DMS53 treated with DMSO at 0.1 percent for 48 hours (cell line): ENCODE data around the gene ADAMTS5.

Experiments used
- DNase-seq: peaks from one replicate; lab custom pipeline; 2025; ENCODE audit not compliant: unreplicated experiment; lab: John Stamatoyannopoulos, UW

ADAMTS5 gene

DNA sequence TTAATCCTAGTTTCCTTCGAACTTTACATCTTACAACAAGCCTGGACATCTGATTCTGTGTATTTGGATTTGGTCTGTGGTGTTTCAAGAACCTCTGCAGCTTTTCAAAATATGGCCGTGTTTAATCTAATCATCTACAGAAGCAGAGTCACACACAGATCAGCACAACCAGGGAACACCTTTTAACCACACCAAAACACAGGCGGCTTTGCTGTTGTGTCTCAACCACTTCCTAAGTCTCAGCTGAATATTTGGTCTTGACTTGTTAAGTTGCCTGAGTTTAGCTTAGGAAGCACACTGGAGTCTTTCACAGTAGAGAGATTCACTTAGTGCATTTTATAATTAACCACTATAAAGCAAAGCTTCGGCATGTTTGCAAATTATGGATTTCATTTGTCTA lies 17.1 kb downstream of the ADAMTS5 start:
- no peak for DNase-seq

DNA sequence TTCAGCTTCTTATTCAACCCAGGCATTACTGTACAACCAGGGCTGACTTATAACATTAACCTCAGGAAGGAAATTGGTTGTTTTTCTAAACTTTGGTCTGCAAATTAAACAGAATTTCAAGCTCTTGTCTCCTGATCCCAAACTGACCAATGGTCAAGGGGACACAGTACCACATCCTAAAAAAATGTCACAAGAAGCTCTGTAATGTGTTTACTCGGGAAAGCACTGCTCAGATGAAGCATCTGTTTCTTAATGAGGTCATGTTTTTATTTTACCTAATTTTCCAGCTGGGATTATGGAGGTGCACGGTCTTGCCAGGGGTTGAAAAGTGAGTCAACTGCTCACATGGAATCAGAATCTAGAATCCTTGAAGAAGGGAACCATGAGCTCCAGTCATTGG lies 18.7 kb downstream of the ADAMTS5 start:
- no peak for DNase-seq

DNA sequence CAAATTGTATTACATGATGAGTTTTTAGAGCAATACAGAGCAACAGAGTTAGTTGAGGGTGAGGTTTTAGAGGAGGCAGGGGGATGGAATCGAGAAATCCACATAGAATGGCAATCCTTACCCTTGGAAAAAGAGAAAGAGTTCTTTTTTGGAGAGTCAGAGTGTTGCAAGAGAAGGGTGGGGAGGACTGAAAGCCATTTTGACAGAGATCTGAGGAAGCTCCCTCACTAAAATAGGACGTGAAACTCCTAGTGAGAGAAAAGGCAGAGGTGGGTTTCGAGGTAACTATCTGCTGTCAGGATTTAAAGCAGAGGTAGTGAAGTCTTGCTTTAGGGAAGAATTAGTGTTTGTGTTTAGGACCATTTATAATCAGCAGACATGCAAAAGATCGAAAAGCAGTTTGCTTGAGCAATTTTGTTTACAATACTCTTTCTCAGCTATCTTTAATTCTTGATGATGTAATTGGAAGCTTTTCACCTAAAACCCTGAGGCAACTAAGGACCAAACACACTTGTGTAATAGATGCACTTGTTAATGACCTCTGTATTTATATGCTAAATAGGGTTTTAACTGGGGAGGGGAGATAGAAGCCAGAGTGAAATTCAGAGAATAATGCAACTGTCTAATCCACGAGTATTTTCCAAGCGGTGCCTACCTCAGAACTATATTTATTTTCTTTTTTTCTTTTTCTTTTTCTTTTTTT lies 20.0 kb downstream of the ADAMTS5 start:
- no peak for DNase-seq

DNA sequence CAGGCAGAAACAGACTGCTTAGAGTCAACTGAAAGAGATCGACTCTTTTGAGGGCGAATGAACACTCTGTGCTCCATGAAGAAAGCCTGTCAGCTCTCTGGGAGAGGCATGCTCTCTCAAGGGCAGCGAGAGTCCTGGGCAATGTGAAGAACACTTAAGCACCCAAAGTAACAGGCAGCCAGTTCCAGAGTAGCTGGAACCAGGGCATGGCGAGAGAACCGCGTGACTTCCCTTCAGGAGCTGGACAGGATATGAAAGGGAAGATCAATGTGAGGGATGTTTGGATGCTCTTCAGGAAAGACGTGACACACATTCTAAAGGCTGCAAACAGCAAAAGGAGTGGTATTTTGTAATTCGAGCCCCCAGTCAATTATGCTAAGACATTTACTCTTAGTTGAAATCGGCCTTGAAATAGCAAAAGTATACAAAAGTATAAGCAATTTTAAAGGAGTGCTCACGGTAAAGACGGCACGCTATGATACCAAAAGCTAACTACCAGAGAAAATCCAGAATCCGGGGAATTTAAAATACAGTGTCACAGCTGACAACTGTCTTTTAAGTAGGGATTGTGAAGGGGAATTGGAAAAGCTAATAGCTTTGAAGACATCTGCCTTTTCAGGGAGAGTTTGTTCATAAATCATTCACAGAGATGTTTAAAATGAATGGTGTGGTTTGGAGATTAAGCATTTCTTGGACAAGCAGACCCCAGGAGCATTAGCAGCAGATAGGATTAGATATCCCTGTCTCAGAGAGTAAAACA lies 20.8 kb downstream of the ADAMTS5 start:
- no peak for DNase-seq

DNA sequence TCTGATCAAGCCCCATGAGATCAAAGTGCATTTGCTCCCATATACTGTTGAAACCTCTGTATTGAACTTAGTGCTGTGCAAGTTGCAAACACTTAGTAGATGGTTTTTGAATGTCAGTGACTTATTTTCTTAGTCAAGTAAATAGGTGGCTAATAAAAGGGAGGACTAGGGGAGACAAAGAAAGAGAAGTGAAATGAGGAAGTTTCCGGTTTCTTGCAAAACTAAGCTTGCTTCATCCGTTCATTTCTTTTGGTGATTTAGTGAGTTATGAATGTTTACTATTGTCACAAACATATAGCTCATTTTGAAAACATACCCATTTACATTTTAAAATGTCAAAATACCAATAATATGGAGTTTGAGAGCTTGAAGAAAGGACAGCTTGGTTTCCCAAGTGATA lies 23.0 kb downstream of the ADAMTS5 start:
- DNase-seq, result no peak

DNA sequence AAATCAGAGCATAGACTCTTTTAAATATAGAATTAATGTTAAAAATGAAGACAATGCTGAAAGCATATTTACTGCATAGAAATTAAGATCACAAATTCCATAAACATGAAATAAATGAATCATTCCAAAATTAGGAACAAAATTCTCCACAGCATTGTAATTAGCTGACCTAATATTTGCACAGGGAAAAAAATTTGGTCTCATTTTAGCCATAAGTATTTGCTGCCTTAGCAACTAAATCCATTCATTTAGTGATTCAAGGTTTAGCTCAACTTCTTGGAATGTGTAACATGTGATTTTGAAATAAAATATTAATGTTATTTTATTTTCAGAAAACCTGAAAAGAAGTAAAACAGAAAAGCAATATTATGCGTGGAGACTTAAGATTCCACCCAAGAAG lies 25.5 kb downstream of the ADAMTS5 start:
- DNase-seq, result no peak

DNA sequence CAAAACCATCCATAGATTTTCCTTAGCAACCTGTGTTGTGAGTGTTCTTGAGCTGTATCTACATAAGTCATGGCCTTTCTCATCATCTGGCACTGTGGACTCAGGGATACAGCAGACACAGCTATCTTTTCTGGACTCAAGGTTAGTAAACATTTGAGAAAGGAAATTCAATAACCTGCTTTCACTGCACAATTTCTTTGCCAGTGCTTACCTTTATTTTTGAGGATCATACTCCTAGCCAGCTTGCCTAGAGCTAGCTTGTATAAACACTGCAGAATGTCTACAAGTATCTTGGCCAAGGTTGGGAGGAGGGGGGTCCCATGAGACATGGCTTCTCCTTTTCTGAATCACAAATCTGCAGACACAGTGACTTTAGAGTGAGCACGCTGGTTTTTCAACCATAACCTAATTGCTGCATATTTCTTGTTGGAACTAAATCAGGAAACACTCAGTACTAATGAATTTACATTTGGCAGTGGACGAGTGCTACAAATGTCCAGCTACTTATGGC lies 27.2 kb downstream of the ADAMTS5 start:
- peak; percentile 14 for DNase-seq

DNA sequence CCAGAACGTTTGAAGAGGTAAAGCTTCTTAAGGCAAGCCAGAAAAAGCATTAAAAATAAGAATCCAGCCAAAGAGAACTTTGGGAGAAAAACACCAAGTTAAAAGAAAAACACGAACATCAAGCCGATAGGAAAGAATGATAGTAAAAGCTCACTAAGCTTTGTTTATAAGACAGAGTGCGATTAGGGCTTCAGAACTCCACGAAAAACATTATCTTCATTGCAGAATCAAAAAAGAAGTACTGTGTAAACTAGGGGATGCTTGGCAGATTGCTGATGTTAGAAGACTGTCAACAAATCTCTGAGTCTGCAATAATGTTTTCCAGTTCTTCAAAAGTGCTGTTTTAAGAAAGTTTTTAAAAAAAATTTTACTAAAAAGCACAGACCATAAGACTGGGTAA lies 30.2 kb downstream of the ADAMTS5 start:
- DNase-seq, result no peak

DNA sequence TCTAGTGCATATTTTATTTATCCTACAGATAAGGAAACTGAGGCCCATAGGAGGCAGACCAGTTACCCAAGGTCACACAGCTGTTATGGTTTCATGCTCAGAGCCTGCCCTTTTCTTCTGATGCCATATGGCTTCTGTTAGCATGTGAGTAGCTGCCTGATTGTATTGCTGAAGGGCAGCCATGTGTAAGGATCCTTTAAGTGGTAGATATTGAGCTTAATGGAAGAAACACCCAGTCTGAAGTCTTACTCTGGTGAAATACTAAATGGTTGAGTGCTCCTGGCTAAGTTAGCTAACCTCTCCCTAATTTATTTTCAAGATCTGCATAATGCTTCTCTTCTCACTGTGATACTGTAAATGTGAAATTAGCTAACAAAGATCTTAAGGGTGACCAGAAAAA lies 30.9 kb downstream of the ADAMTS5 start:
- no peak for DNase-seq

DNA sequence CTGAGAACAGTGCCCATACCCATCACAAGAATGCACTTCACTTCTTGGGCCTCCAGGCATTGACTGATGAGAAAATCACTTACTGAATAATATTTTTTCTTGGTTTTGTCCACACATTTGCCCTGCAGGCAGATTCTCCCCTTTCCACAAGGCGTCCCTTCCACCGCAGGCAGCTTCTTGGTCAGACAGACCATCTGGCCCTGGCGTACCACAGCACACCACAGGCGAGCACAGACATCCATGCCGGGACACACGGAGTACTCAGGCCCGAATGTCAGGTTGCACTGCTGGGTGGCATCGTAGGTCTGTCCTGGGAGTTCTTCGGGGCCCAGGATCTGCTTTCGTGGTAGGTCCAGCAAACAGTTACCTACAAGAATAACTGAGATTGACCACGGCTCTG lies 32.5 kb downstream of the ADAMTS5 start:
- DNase-seq, result no peak

DNA sequence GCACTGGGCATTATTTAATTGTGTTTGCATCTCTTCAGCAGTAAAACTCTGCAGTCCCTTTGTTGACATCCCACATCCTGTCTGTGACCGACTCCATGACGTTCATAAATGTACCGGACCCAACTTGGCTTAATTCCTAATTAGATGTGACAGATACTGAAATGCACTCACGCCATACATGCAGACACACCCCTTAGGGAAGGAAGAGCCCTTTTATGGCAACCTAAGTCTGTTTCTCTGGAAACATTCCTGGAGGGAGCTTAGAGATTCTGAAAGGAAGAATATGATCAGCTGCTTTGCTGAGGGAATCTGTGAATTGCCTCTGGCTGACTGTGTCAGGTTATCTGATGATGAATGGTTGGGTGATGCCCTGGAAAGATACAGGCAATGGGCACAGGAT lies 33.4 kb downstream of the ADAMTS5 start:
- DNase-seq, result no peak

DNA sequence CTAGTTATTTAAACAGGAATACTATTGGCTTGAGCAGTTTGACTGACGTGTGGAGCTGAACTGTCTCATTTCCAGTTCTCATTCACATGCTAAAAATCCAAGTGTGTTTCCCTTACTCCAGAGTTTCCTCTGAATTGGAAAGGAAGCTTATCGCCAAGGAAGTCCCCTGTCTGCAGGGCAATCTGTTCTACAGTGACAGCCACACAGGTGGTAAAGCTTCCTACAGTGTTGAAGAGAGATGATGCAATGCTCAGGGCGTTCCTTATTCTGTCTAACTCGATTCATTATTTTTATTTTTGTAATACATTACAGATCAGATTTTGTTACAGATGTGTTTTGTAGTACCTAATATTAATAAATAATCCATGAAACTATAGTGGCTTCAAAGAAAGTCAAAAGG lies 41.3 kb downstream of the ADAMTS5 start:
- DNase-seq, result no peak

DNA sequence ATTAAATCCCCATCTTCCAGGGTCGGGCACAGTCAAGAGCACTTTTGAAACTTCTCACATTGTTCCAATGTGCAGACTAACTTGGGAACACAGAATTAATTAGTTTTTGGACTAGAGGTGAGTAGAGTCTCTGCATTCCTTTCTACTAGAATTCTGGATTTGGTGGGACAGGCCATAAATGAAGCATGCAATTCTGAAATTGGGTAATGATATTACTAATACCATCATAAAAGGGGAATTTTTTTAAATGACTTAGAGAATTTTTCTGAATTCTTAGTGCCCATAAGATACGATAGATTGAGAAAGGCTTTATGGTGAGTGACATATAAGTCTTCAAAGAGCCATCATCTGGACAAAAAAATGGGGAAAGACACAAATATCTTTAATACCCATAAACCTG lies 41.8 kb downstream of the ADAMTS5 start:
- no peak for DNase-seq

DNA sequence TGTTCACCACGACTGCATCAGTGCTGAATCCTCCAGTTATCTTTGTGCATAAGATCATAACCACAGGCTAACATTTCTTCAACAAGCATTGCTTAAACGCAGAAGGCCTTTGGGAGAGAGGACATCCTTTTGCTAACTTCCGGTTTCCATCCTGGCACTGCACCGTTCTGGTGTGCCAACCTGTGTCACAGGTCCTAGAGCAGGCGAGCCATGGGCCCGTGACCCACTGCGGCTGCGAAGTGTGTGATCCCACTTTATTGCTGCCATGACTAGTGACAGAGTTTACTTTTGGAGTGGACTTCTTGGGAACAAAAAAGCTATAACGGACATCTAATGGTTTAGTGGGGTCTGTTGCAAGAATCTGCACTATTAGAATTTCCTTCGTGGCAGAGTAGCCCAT lies 42.9 kb downstream of the ADAMTS5 start:
- no peak for DNase-seq

DNA sequence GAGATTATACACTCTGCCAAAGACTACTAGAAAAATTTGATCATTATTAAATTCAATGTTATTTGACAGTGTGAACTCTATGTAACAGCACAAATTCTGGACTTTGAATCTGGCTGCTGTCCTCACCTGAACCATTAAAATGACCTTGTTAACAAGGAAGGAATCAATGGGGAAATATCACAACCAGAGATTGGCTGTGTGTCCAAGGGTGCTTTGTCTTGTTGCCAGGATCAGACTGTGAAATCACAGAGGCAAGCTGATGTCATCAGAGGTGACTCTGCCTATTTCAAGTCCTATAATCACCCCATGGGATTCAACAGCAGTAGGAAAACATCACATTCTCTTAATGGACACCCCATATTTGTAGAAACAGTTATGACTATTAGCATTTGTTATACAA lies 46.8 kb downstream of the ADAMTS5 start:
- peak; percentile 1 for DNase-seq

DNA sequence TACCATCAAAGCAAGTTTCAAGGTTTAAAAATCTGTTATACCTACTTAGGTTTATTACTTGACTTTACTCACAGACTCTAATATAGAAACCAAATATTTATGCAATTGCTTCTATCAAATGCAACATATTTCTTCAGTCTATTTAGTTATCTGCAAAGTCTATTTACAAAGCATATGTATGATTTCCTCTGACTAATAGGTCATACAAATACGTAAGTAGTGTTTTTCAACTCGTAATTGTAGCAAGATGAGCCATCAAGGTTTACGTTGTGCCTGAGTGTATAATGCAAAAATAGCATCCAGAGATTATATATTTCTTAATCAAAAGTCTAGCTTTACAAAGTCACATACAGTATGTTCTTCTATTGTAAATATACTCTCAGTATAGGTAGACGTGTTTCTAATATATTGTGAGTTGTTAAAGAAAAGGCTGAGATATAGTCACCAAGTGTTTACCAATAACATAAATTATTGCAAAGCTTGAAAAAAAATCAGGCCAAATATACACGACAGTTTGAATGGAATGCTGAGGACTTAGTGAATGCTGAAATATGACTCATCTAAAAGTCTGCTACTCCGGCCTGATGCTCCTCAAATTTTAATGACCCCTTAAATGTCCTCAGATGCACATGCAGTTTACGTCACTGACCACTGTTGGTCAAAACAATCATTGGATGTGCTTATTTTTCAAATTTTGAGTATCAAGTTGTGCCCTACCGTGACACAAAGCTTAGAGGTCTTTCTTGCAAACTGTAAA lies 48.4 kb downstream of the ADAMTS5 start:
- DNase-seq, result no peak

DNA sequence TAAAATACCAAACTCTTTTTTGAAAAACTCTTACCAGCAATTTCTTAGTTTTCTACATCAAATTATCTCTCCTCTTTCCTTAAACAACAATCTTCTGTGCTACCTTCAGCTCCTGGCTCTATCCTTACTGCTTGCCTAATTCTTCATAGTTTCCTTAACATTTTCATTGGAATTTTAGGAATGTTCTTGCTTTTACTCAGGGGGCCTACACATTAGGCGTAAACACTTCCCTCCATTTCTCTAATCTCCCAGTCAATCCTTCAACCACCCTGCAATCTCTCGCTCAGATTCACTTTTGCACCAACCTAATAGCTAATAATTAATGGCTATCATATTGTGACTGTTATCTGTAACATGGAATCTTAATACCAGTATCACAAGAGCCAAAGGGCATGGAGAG lies 50.1 kb downstream of the ADAMTS5 start:
- no peak for DNase-seq

DNA sequence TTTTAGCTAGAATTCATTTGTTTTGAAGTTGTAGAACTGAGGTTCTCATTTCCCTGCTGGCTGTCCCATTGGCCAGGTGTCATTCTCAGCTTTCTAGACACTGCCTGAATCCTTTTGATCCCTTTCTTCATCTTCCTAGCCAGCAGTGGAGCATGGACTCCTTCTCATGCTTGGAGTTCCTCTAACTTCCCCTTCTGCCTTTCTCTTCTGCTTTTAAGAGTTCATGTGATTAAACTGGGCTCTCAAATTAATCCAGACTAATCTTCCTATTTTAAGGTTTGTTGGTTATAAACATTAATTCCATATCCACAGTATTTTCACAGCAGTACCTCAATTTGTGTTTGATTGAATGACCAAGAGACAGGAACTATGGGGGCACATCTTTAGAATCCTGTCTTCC lies 52.3 kb downstream of the ADAMTS5 start:
- no peak for DNase-seq

DNA sequence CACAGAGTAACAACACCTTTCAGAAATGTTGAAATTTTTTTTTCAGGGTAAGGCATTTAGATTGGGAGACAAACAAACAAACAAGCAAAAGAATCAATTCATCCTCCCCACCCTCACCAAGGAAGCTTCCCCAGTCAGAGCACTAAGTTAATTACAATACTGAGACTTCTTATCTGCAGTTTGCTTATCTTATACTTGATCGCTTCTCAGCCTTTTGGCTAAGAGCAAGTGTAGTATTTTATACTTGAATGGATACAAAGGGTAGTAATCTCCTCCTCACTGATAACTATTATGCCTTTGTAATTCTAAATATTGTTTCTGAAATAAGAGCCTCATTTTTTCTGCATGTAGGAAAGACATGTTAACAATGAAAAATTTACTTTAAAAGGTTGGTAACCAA lies 54.4 kb downstream of the ADAMTS5 start:
- no peak for DNase-seq

DNA sequence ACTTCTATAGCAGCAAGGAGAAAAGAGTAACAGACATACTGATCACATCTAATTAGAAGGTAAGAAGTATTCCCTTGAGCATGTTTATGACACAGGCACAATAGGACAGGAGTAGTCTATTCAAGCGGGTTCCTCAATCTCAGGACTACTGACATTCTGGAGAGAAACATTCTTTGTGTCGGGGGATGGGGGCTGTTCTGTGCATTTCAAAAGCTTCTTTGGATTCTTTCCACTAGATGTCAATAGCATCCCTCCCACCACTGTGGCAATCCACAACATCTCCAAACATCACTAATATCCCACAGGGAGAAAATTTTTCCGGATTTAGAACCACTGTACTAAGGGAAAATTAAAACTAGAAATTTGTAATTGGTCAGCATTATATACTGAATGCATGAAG lies 56.9 kb downstream of the ADAMTS5 start:
- no peak for DNase-seq

DNA sequence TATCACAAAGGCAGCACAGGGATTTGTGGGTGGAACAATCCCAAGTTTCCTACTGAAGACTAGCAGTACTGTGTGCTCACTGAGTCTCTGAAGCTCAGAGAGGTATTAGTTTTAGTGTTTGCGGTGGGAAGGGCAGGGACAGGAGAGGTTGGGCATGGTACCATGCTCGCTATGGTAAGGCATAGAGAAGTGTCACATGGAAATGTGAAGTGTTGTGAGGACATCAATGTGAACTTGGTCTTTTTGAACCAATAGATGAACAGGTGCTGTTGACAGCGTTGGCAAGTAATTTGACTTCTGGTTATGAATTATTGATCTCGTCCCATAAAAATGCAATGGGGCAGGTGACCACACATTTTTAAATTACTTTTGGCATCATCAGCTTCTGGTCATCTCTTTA lies 65.9 kb downstream of the ADAMTS5 start:
- no peak for DNase-seq

DNA sequence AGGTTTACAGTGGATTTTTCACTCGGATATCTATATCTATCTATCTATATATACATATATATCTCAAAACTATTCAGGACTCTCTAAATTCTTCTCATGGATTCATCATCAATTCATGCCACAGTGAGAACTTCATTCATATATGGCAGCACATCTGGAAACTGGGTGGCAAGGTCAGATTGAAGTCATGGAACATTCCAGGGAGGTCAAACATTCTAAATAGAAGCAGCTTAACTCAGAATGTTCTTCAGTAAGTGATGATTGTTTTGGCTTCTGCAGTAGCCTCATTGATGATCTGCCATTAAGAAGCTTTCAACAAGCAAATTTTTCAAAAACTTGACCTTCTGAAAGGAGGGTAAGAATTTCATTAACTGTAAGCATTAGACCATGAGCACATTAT lies 74.7 kb downstream of the ADAMTS5 start:
- no peak for DNase-seq
